Activated CD4-positive, alpha-beta T cell treated with anti-CD3 and anti-CD28 coated beads, Interleukin-10, Interleukin-2, amounts not matched to agents 100 ng/mL and 50 ng/mL, durations not matched to agents 16 hours and 8 hours (primary cell): Measurements from ENCODE around the gene MALRD1.
"Not testable (repeated sequence)": the region's sequence is repeated elsewhere in the genome, so short reads cannot be mapped to it uniquely, and the experiment has no call there.

Source experiments
- DNase-seq: peaks from one replicate; pipeline ENCODE4 v3.0.0-alpha.2; 2020

MALRD1 gene

GRCh38 chr10:19730167-19730906 is 681.7 kb downstream of the MALRD1 start:
- DNase-seq = no peak

GRCh38 chr10:19730907-19731217 is 682.3 kb downstream of the MALRD1 start:
- DNase-seq = no peak

GRCh38 chr10:19731560-19731959 is 683.0 kb downstream of the MALRD1 start:
- DNase-seq = no peak

- no peak for DNase-seq
Observed at GRCh38 chr10:19738440-19738839, 689.8 kb downstream of the MALRD1 start.

- not testable (repeated sequence) for DNase-seq
Observed at GRCh38 chr10:19739232-19739631, 690.6 kb downstream of the MALRD1 start.

GRCh38 chr10:19742144-19742543 is 693.5 kb downstream of the MALRD1 start:
- not testable (repeated sequence) for DNase-seq

GRCh38 chr10:19745672-19746071 is 697.1 kb downstream of the MALRD1 start:
- no peak for DNase-seq

- no peak for DNase-seq
Observed at GRCh38 chr10:19749185-19749729, 700.7 kb downstream of the MALRD1 start.

- DNase-seq = no peak
Observed at GRCh38 chr10:19750972-19751371, 702.4 kb downstream of the MALRD1 start.

- no peak for DNase-seq
Observed at GRCh38 chr10:19756919-19757318, 708.3 kb downstream of the MALRD1 start.

GRCh38 chr10:19762026-19762425 is 713.4 kb downstream of the MALRD1 start:
- no peak for DNase-seq

GRCh38 chr10:19764111-19764510 is 715.5 kb downstream of the MALRD1 start:
- DNase-seq = no peak

GRCh38 chr10:19767876-19768275 is 719.3 kb downstream of the MALRD1 start:
- no peak for DNase-seq

GRCh38 chr10:19769826-19770225 is 721.2 kb downstream of the MALRD1 start:
- not testable (repeated sequence) for DNase-seq

- DNase-seq = no peak
Observed at GRCh38 chr10:19772972-19773371, 724.4 kb downstream of the MALRD1 start.

- no peak for DNase-seq
Observed at GRCh38 chr10:19775296-19775695, 726.7 kb downstream of the MALRD1 start.

GRCh38 chr10:19777806-19778205 is 729.2 kb downstream of the MALRD1 start:
- no peak for DNase-seq

GRCh38 chr10:19778996-19779395 is 730.4 kb downstream of the MALRD1 start:
- DNase-seq = no peak

GRCh38 chr10:19782430-19783089 is 734.0 kb downstream of the MALRD1 start:
- DNase-seq = no peak

GRCh38 chr10:19783721-19784120 is 735.1 kb downstream of the MALRD1 start:
- no peak for DNase-seq
